D341Med (cell line): ENCODE measurements around the gene SLC35D3.
"Not testable (repeated sequence)": the region's sequence is repeated elsewhere in the genome, so short reads cannot be mapped to it uniquely, and the experiment has no call there.

Source experiments
- DNase-seq: peaks from one replicate; pipeline ENCODE4 v3.0.0; 2012; ENCODE audit warnings: low spot score

The SLC35D3 gene

DNA sequence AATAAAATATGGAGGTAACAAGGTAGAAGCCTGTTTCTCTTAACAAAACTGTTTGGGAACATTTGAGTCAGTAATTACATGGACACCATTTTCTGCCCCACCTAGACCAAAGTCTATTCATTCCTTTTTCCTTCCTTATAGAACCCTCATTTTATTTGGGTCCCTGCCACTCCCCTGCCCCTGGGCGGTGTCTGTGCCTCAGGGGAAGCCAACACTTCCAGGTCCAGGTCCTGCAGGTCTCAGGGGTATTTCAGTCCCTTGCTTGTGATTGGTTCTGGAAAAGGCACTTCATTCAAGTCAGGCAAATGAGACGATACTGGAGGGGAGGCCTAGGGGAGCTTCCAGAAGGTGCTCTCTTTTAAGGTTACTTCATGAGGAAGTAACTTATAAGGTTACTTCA is 42.3 kb downstream of the SLC35D3 start:
- DNase-seq = no peak

DNA sequence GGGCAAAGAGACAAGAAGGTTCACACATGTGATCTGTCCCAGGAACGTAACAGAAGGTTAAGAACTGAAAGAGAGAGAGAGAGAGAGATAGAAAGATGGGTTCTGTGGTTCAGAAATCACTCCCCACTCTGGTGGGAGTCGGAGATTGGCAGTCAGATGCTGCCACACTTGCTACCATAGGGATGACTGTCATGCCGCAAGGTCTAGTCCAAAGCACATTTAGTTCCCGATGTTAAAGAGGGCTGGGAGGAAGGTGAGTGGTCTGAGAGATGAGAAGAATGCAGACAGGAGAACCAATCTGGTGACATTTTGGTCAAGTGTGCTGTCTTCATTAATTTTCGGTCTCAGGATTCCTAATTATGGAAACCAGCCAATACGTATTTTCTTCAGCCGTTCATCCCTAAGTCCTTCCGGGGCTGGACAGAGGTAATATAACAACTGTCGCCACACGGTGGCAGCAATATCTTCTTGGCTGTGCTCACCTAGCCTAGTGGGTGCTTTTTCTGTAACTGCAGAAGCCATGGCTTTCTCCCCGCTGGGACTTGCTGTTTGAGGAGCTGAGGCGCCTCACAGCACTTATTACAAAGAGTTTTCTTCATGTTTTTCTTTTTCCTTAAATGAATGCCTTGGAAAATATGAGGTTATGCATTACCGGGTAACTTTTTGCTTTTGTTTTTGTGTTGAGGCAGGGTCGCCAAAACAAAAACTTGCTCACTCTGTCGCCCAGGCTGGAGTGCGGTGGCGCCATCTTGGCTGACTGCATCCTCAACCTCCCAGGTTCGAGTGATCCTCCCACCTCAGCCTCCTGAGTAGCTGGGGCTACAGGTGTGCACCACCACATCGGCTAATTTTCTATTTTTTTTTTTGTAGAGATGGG is 46.0 kb downstream of the SLC35D3 start:
- peak; percentile 78 for DNase-seq

DNA sequence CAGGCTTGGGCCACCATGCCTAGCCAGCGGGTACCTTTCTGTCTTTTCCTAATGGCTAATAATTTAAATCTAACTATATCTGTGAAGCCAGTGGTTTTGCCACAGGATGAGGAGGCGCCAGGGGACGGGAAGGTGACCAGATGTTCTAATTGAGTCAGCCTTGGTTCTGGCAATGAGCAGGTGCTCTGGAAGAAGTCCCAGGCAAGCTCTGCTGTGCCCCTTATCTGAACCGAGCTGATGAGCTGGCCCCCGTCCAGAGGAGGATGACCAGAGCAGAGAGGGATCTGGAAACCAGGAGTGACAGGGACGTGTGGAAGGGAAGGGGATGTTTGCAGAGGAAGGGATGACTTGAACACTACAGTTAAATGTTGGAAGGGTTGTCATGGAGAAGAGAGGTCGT is 46.7 kb downstream of the SLC35D3 start:
- DNase-seq = no peak

DNA sequence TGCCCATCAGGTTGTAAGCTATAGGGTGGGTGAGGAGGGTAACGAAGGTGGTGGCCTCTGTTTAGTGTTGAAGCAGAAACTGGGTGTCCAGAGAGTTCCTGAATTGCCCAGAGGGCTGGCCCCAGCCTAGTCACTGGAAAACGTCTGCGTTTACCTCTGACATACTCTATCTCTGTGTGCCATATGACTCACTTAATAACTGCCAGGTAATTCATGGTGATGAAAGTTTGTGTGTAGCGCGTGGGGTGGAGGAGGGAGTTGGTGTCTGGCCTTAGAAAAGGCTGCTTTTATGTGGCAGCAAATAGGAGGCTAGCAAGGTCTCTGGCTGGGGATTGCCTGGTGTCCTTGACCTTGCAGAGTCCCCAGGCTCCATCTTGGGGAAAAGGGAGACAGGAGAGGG is 47.3 kb downstream of the SLC35D3 start:
- no peak for DNase-seq

DNA sequence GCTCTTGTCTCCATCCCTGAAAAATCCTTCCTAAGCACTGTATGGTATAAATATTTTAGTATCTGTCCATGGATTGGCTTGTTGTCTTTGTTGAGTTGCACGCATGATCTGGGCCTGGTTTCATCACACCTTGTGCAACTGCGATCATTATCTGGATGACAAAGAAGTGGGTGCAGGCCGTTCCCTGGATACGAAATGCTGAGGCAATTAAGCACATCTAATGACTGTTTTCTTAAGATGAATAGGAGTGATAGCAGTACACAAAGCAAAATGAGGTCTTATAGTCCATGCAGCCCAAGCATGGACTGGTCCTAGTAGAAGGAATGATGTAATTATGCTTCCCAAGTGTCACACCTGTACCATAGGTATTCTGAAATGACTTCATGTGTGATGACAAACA is 47.8 kb downstream of the SLC35D3 start:
- DNase-seq = no peak

DNA sequence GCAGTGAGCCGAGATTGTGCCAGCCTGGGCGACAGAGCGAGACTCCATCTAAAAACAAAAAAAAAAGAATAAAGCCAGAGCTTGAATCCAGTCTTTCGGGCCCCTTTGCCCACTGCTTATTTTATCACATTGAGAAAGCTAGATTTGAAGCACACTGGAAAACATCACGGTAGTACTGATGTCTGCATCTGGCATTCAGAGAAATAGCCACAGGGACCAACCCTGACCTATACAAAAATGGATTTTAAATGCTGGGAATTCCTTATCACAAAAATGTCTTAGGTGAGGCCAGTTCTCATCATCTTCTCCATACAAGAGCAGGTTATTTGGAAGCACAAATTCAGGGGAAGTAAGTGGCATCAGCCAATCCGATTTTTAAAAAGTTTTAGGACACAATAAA is 49.5 kb downstream of the SLC35D3 start:
- DNase-seq = no peak

DNA sequence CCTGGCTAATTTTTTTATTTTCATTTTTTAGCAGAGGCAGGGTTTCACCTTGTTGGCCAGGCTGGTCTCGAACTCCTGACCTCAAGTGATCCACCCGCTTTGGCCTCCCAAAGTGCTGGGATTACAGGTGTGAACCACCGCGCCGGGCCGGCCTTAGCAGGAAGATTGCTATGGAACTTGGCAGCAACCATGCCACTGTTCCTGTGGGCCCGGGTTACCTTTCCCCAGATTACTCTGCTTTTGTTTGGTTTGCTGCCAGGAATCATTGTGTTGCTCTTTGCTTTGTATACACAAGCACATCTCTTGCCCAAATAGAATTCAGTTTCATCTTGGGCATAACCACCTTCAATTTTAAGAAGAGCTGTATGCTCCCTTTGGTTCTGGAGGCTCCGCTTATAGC is 51.7 kb downstream of the SLC35D3 start:
- DNase-seq = not testable (repeated sequence)
